Measurements from ENCODE around the gene RXRG.

The RXRG gene

DNA sequence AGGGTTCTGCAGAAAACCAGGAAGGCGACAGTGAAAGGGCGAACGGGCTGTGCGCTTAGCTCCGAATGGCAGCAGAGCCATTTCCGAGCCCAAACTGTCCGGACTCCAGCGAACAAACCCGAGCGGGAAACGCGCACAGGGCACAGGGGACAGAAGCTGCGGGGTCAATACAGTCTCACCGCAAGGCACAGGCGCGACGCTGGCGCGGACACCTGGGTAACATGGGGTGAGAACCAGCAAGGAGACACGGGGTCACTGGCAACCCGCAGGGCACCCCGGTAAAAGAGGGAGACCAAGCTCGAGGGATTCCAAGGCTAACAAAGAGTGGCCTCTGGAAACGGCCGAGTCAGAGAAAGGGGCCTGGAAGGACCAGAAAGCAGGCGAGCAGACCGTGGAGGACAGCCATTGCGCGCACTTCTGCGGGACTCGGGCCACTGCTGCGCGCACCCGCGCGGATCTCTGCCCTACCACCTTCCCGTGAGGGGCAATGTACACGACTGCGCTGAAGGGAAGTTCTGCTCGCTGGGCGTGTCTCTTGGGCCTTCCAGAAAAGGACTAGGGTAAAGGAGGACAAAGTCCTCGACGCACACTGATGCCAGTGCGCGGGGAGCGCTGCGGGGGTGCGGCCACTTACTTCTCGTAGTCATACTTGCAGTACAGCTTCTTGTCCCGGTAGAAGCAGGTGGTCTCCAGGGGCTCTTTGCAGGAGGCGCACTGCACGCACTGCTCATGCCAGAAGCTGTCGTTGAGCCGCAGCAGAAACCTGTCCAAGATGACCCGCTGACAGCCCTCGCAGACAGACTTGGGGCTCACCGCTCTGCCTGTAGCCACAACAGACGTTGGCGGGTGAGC is 92.3 kb downstream of the RXRG start:
- in situ Hi-C loops (cut with HindIII; ENCODE audit: low sequenced_read_pairs): no loop called here
- TF ChIP-seq, protein P1, sequence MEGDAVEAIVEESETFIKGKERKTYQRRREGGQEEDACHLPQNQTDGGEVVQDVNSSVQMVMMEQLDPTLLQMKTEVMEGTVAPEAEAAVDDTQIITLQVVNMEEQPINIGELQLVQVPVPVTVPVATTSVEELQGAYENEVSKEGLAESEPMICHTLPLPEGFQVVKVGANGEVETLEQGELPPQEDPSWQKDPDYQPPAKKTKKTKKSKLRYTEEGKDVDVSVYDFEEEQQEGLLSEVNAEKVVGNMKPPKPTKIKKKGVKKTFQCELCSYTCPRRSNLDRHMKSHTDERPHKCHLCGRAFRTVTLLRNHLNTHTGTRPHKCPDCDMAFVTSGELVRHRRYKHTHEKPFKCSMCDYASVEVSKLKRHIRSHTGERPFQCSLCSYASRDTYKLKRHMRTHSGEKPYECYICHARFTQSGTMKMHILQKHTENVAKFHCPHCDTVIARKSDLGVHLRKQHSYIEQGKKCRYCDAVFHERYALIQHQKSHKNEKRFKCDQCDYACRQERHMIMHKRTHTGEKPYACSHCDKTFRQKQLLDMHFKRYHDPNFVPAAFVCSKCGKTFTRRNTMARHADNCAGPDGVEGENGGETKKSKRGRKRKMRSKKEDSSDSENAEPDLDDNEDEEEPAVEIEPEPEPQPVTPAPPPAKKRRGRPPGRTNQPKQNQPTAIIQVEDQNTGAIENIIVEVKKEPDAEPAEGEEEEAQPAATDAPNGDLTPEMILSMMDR (IDR thresholded peaks at IDR 0.05; ENCODE audit: low read depth, low read length, missing control alignments): no peak

DNA sequence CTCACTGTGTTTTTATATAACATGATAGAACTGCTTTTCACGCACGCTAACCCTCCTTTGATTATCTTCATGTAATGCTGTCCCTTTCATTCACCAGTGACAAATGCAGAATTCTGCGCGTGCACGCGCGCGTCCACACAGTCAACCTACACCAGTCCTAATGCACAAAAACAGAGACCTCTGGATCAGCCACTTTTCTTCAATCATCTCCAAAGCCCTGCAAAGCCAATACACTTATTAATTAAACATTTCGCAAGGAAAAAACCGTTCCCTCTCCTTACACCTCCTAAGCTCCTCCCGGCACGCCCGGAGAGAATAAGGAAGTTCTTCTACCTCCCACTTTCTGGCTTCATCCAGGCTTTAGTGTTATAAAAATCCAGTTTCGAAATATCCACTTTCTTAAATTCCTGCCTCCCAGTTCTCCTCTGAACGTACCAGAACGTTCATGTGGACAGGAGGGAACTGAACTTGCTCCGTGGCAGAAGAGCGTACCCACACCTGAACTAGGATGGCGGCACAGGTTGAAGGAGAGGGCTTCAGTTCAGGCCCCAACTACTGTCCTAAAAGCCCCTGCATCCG is 93.0 kb downstream of the RXRG start:
- no peak for DNase-seq (ENCODE audit: low read depth)
- in situ Hi-C loops (cut with HindIII; ENCODE audit: low sequenced_read_pairs): no loop called here
- H3K4me3 ChIP-seq (ENCODE audit: low read depth, low read length): no peak overlapping the region
- TF ChIP-seq, protein P1 (IDR thresholded peaks at IDR 0.05; ENCODE audit: low read depth, low read length, missing control alignments): no peak

More for the DNA sequence above, 92.3 kb downstream of the RXRG start:
- no peak for DNase-seq (ENCODE audit: low read depth)
- no peak overlapping the region for H3K4me3 ChIP-seq (ENCODE audit: low read depth, low read length)
